Lung (tissue), 12 donors: ENCODE results near the gene HNF1A. TPM values are rescaled to one million over a fixed set of nuclear protein-coding genes. Genes with fewer than 3 reads are reported as not detected.

Experiments
- ATAC-seq: fragments of 200-7000 bp; cut with Tn5 transposase; one replicate; pipeline ENCODE4 v1.9.1; 2020; ENCODE audit warnings: moderate number of reproducible peaks; ENCODE audit not compliant: insufficient read depth, low FRiP score
- DNase-seq, 3 donors: peaks; one replicate each; pipeline ENCODE4 v3.0.0-alpha.2; 2013 to 2017
- H3K27ac ChIP-seq, 2 donors: one replicate each; pipeline ENCODE4 v1.5.1; 2013; ENCODE audit warnings: mild to moderate bottlenecking in 2 of 2, moderate library complexity in 2 of 2, control low read depth in 1 of 2, inconsistent platforms in 1 of 2, low read depth in 1 of 2, low read length in 1 of 2
- H3K27me3 ChIP-seq, 3 donors: one replicate each; pipeline ENCODE4 v1.5.1; 2013; ENCODE audit warnings: low read length in 2 of 3; ENCODE audit not compliant: control insufficient read depth in 3 of 3, insufficient read depth in 3 of 3
- H3K36me3 ChIP-seq, 4 donors: one replicate each; pipeline ENCODE4 v1.5.1; 2013; ENCODE audit warnings: low read length in 4 of 4, mild to moderate bottlenecking in 1 of 4, moderate library complexity in 1 of 4; ENCODE audit not compliant: control insufficient read depth in 4 of 4, insufficient read depth in 4 of 4
- H3K4me1 ChIP-seq, 5 donors: one replicate each; pipeline ENCODE4 v1.5.1; 2013; ENCODE audit warnings: low read length in 5 of 5, mild to moderate bottlenecking in 2 of 5, moderate library complexity in 1 of 5; ENCODE audit not compliant: control insufficient read depth in 5 of 5, insufficient read depth in 5 of 5
- H3K4me3 ChIP-seq: one replicate; pipeline ENCODE4 v1.5.1; 2013; ENCODE audit warnings: mild to moderate bottlenecking, control low read depth, moderate library complexity
- H3K9ac ChIP-seq, 2 donors: one replicate each; pipeline ENCODE4 v1.5.1; 2013; ENCODE audit warnings: low read length in 2 of 2, control low read depth in 1 of 2; ENCODE audit not compliant: insufficient read depth in 1 of 2
- H3K9me3 ChIP-seq, 4 donors: one replicate each; pipeline ENCODE4 v1.5.1; 2013; ENCODE audit warnings: low read length in 3 of 4, mild to moderate bottlenecking in 1 of 4, moderate library complexity in 1 of 4; ENCODE audit not compliant: control insufficient read depth in 4 of 4, insufficient read depth in 3 of 4
- CTCF ChIP-seq: IDR thresholded peaks from 2 replicates; pipeline ENCODE4 v1.5.1; 2012; ENCODE audit warnings: mild to moderate bottlenecking; ENCODE audit errors: control extremely low read depth, extremely low read depth
- WGBS, 2 donors: extraction: QIAGEN DNeasy Blood & Tissue Kit; methylation state at CpG; one replicate each; pipeline ENCODE4 v1.1.7; 2013; 5-methylcytosine and 5-hydroxymethylcytosine counted together
- polyA plus RNA-seq, 2 donors: library from polyadenylated mRNA; stranded (reverse); fragments of 200-250 nt; gene quantifications; one replicate each; pipeline ENCODE4 v1.2.1, GENCODE V29; 2013
- total RNA-seq, 2 donors: library from RNA; depleted of rRNA in 1 of 2; stranded (reverse); fragments of >200 nt in 1 of 2; gene quantifications; one replicate each; pipeline ENCODE4 v1.2.1, GENCODE V29; 2014 to 2021
- donor health status: control.
- donor health status: control.
- donor health status: Bipolar disorder and iron deficiency.
- donor health status: healthy.
- donor health status: DM: yes; HTN: yes; CAD: no.

HNF1A gene
- total and polyA plus RNA-seq, 4 donors = 0.06 to 0.52 (median 0.27) TPM

GRCh38 chr12:121004253-121004815 lies 26.0 kb downstream of the HNF1A start:
- 92 to 97% methylated on average over 16 of the region's 16 CpGs for WGBS, 2 donors
- H3K4me3 ChIP-seq = no peak overlapping the region
- no peaks in the 10 kb centered on the region for H3K27me3 ChIP-seq
- TF ChIP-seq CTCF = no peak
- ATAC-seq (no peak), DNase-seq (no peak)
- peaks cover 16 to 45% (median 22%) of the 10 kb centered on the region in 4 donors for H3K36me3 ChIP-seq
- no peak overlapping the region for H3K9ac ChIP-seq
- H3K4me1 ChIP-seq = peaks cover 0 to 3% (median 0%) of the 10 kb centered on the region in 5 donors
- H3K9me3 ChIP-seq = no peaks in the 10 kb centered on the region
- no peak overlapping the region for H3K27ac ChIP-seq

GRCh38 chr12:121005346-121005815 lies 27.0 kb downstream of the HNF1A start:
- ATAC-seq (no peak), DNase-seq (peak in 1 of 3 donors; percentile 46)
- Histone ChIP-seq H3K27me3 (no peaks in the 10 kb centered on the region), H3K9ac (no peak overlapping the region), H3K27ac (no peak overlapping the region), H3K36me3 (peaks cover 21 to 53% (median 26%) of the 10 kb centered on the region in 4 donors), H3K4me3 (no peak overlapping the region), H3K9me3 (no peaks in the 10 kb centered on the region), H3K4me1 (no peaks in the 10 kb centered on the region)
- WGBS, 2 donors = 69 to 70% methylated on average over 9 of the region's 9 CpGs
- TF ChIP-seq CTCF = peak; percentile 19

GRCh38 chr12:121008347-121009098 lies 30.2 kb downstream of the HNF1A start:
- DNase-seq (no peak), ATAC-seq (no peak)
- no peaks in the 10 kb centered on the region for H3K4me1 ChIP-seq
- H3K27ac ChIP-seq = no peak overlapping the region
- no peaks in the 10 kb centered on the region for H3K27me3 ChIP-seq
- H3K36me3 ChIP-seq = peaks cover 21 to 61% (median 34%) of the 10 kb centered on the region in 4 donors
- TF ChIP-seq CTCF = no peak
- H3K9ac ChIP-seq = no peak overlapping the region
- peaks cover 0 to 2% (median 0%) of the 10 kb centered on the region in 4 donors for H3K9me3 ChIP-seq
- H3K4me3 ChIP-seq = no peak overlapping the region
- WGBS, 2 donors = 96 to 99% methylated on average over 8 of the region's 8 CpGs
